Trophoblast cell (in vitro differentiated cells and primary cell): ENCODE results near the gene NUDT19.
"Not testable (repeated sequence)": the region's sequence is repeated elsewhere in the genome, so short reads cannot be mapped to it uniquely, and the experiment has no call there.

ENCODE experiments used
- DNase-seq, 2 donors: peaks; one replicate each; pipeline ENCODE4 v3.0.0-alpha.2; 2016
- H2AFZ ChIP-seq: 2 replicates; pipeline ENCODE4 v1.6.1; 2013; ENCODE audit warnings: low read length, moderate library complexity, mild to moderate bottlenecking; ENCODE audit not compliant: insufficient read depth, poor library complexity
- H2AK5ac ChIP-seq: 2 replicates; pipeline ENCODE4 v1.6.1; 2013; ENCODE audit warnings: mild to moderate bottlenecking, low read length
- H2BK120ac ChIP-seq: 2 replicates; pipeline ENCODE4 v1.6.1; 2013; ENCODE audit warnings: low read length, mild to moderate bottlenecking, moderate library complexity; ENCODE audit not compliant: insufficient read depth, poor library complexity
- H2BK12ac ChIP-seq: 2 replicates; pipeline ENCODE4 v1.6.1; 2013; ENCODE audit warnings: mild to moderate bottlenecking, low read length, moderate library complexity
- H2BK5ac ChIP-seq: 2 replicates; pipeline ENCODE4 v1.6.1; 2013; ENCODE audit warnings: low read length, low read depth, moderate library complexity, mild to moderate bottlenecking; ENCODE audit not compliant: poor library complexity
- H3K14ac ChIP-seq: 2 replicates; pipeline ENCODE4 v1.6.1; 2013; ENCODE audit warnings: mild to moderate bottlenecking, low read length
- H3K18ac ChIP-seq: 2 replicates; pipeline ENCODE4 v1.6.1; 2013; ENCODE audit warnings: mild to moderate bottlenecking, low read length
- H3K23ac ChIP-seq: 2 replicates; pipeline ENCODE4 v1.6.1; 2013; ENCODE audit warnings: low read length
- H3K27ac ChIP-seq: 2 replicates; pipeline ENCODE4 v1.5.1; 2013; ENCODE audit warnings: low read depth, mild to moderate bottlenecking, inconsistent platforms, low read length, moderate library complexity
- H3K27me3 ChIP-seq: 2 replicates; pipeline ENCODE4 v1.6.1; 2013; ENCODE audit warnings: inconsistent platforms, mild to moderate bottlenecking, low read length, moderate library complexity; ENCODE audit not compliant: insufficient read depth
- H3K36me3 ChIP-seq, 2 experiments: 1 replicate in 1 of 2; 2 replicates in 1 of 2; pipeline ENCODE4 v1.6.1; 2013; ENCODE audit warnings: low read length in 2 of 2, mild to moderate bottlenecking in 2 of 2, moderate library complexity in 1 of 2; ENCODE audit not compliant: insufficient read depth in 2 of 2, control insufficient read depth in 1 of 2
- H3K4ac ChIP-seq: 2 replicates; pipeline ENCODE4 v1.6.1; 2013; ENCODE audit warnings: low read depth, mild to moderate bottlenecking, low read length, moderate library complexity
- H3K4me1 ChIP-seq, 2 experiments: 1 replicate in 1 of 2; 2 replicates in 1 of 2; pipeline ENCODE4 v1.6.1; 2013; ENCODE audit warnings: low read length in 2 of 2, mild to moderate bottlenecking in 2 of 2, moderate library complexity in 1 of 2; ENCODE audit not compliant: insufficient read depth in 2 of 2, control insufficient read depth in 1 of 2
- H3K4me2 ChIP-seq: 2 replicates; pipeline ENCODE4 v1.6.1; 2013; ENCODE audit warnings: inconsistent platforms, mild to moderate bottlenecking, low read length, moderate library complexity
- H3K4me3 ChIP-seq: 2 replicates; pipeline ENCODE4 v1.5.1; 2013; ENCODE audit warnings: mild to moderate bottlenecking, low read depth, low read length, inconsistent platforms
- H3K79me1 ChIP-seq: one replicate; pipeline ENCODE4 v1.6.1; 2013; ENCODE audit warnings: low read length
- H3K79me2 ChIP-seq: 2 replicates; pipeline ENCODE4 v1.6.1; 2013; ENCODE audit warnings: low read length, mild to moderate bottlenecking; ENCODE audit not compliant: control insufficient read depth, insufficient read depth, poor library complexity
- H3K9ac ChIP-seq: 2 replicates; pipeline ENCODE4 v1.6.1; 2013; ENCODE audit warnings: mild to moderate bottlenecking, low read length
- H3K9me3 ChIP-seq: 2 replicates; pipeline ENCODE4 v1.6.1; 2013; ENCODE audit warnings: low read depth, mild to moderate bottlenecking, control low read depth, inconsistent platforms, low read length; ENCODE audit not compliant: insufficient read depth
- H4K12ac ChIP-seq: 2 replicates; pipeline ENCODE4 v1.6.1; 2013; ENCODE audit warnings: low read depth, mild to moderate bottlenecking, low read length, moderate library complexity
- H4K8ac ChIP-seq: 2 replicates; pipeline ENCODE4 v1.6.1; 2013; ENCODE audit warnings: low read depth, mild to moderate bottlenecking, low read length, moderate library complexity
- H4K91ac ChIP-seq: one replicate; pipeline ENCODE4 v1.6.1; 2013; ENCODE audit warnings: low read depth, mild to moderate bottlenecking, low read length, moderate library complexity
- WGBS: extraction: QIAGEN DNeasy Blood & Tissue Kit; methylation state at CpG from one replicate; pipeline ENCODE4 v1.1.7; 2013; ENCODE audit warnings: missing lambda C conversion rate; ENCODE audit not compliant: insufficient read length, insufficient coverage; ENCODE audit errors: extremely low coverage; 5-methylcytosine and 5-hydroxymethylcytosine counted together

Gene NUDT19

DNA sequence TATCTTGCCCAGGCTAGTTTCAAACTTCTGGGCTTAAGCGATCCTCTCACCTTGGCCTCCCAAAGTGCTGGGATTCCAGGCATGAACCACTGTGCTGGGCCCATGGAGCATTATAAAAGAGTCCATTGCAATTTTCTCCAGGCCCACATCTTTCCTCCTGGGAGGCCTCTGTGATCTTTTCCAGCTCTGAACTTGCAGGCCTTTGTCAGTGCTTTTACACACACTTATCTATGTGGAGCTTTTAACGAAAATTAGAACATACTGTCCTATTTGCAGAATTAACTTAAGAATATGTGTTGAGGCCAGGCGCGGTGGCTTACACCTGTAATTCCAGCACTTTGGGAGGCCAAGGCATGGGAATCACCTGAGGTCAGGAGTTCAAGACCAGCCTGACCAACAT is 51.8 kb downstream of the NUDT19 start:
- H3K27me3 ChIP-seq = no peaks in the 10 kb centered on the region
- H3K36me3 ChIP-seq = no peaks in the 10 kb centered on the region
- no peak overlapping the region for H2AK5ac ChIP-seq
- no peaks in the 10 kb centered on the region for H3K9me3 ChIP-seq
- H3K4me3 ChIP-seq = no peak overlapping the region
- H3K18ac ChIP-seq = no peak overlapping the region
- no peak overlapping the region for H4K91ac ChIP-seq
- H3K4me1 ChIP-seq = no peaks in the 10 kb centered on the region
- no peak overlapping the region for H3K27ac ChIP-seq
- no peak overlapping the region for H3K14ac ChIP-seq
- H4K12ac ChIP-seq = no peak overlapping the region
- H3K23ac ChIP-seq = no peak overlapping the region
- H2BK5ac ChIP-seq = no peak overlapping the region
- no CpG with 5 or more reads among the region's 4 CpGs for WGBS
- DNase-seq = no peak
- no peak overlapping the region for H2BK12ac ChIP-seq
- H2AFZ ChIP-seq = no peak overlapping the region
- H4K8ac ChIP-seq = no peak overlapping the region
- no peak overlapping the region for H2BK120ac ChIP-seq
- H3K9ac ChIP-seq = no peak overlapping the region
- H3K79me2 ChIP-seq = no peaks in the 10 kb centered on the region
- H3K79me1 ChIP-seq = no peaks in the 10 kb centered on the region
- H3K4me2 ChIP-seq = no peak overlapping the region
- no peak overlapping the region for H3K4ac ChIP-seq

DNA sequence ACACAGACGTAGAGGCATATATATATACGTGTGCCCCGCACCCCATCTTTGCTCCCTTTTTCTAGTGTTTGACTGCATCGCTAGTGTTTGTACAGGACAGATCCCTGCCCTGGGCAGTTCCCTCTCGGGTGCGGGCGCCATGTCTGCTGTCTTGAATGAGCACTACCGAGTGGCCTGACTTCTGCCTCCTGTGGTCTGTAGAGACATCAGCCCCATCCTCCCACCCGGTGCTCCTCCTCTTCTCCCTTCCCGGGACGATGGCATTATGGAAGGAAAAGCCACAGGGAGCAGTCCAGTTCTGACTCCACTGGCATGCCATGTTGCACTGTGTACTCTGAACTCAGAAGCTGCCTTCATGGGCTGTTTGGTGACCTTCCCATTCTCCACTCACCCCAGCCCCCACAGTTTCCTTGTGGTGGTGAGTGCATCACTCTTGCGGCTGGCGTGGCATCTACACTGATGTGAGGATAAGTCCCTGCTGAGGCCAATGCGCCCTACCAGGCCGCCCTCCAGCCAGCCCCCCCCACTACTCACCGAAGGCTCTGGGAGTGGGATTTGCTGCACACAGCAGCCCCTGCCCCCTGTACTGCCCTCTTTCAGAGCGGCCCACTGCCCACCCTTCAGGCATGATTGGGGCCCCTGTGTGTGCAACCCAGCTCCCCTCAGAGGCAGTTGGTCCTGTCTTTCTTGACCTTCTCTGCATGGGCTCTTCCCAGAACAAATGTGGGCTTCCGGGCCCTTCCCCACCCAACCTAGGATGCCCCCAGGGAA is 53.1 kb downstream of the NUDT19 start:
- Histone ChIP-seq H4K12ac (peak overlapping the region; percentile 5), H3K79me2 (no peaks in the 10 kb centered on the region), H3K36me3 (no peaks in the 10 kb centered on the region), H2BK120ac (no peak overlapping the region), H2BK12ac (no peak overlapping the region), H3K4me1 (no peaks in the 10 kb centered on the region), H3K27ac (no peak overlapping the region), H2BK5ac (no peak overlapping the region), H4K8ac (no peak overlapping the region), H3K4me2 (no peak overlapping the region), H3K79me1 (no peaks in the 10 kb centered on the region), H3K18ac (no peak overlapping the region), H2AK5ac (no peak overlapping the region), H3K9me3 (no peaks in the 10 kb centered on the region), H2AFZ (no peak overlapping the region), H3K4me3 (no peak overlapping the region), H3K14ac (no peak overlapping the region), H3K9ac (no peak overlapping the region), H3K23ac (no peak overlapping the region), H3K4ac (no peak overlapping the region), H4K91ac (no peak overlapping the region), H3K27me3 (no peaks in the 10 kb centered on the region)
- no peak for DNase-seq
- WGBS = no CpG with 5 or more reads among the region's 18 CpGs

DNA sequence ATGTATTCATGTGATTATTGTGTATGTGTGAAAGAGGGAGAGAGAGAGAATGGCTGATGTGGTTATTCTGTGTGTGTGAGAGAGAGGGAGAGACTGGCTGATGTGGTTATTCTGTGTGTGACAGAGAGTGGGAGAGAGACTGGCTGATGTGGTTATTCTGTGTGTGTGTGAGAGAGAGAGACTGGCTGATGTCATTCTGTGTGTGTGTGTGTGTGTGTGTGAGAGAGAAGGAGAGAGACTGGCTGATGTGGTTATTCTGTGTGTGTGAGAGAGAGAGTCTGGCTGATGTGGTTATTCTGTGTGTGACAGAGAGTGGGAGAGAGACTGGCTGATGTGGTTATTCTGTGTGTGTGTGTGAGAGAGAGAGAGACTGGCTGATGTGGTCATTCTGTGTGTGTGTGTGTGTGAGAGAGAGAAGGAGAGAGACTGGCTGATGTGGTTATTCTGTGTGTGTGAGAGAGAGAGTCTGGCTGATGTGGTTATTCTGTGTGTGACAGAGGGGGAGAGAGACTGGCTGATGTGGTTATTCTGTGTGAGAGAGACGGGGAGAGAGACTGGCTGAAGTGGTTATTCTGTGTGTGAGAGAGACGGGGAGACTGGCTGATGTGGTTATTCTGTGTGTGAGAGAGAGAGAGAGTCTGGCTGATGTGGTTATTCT is 54.1 kb downstream of the NUDT19 start:
- H3K4ac ChIP-seq, H3K18ac ChIP-seq, H3K79me1 ChIP-seq, H3K9ac ChIP-seq, H3K4me1 ChIP-seq, H3K9me3 ChIP-seq, H2BK12ac ChIP-seq, H3K4me3 ChIP-seq, H2AFZ ChIP-seq, H4K8ac ChIP-seq, H4K91ac ChIP-seq, H2AK5ac ChIP-seq, H3K4me2 ChIP-seq, H2BK5ac ChIP-seq, DNase-seq, H4K12ac ChIP-seq, H3K79me2 ChIP-seq, H3K27me3 ChIP-seq, H3K27ac ChIP-seq, H2BK120ac ChIP-seq, H3K23ac ChIP-seq, H3K14ac ChIP-seq, H3K36me3 ChIP-seq: not testable (repeated sequence)
- WGBS = no CpG with 5 or more reads among the region's 2 CpGs

DNA sequence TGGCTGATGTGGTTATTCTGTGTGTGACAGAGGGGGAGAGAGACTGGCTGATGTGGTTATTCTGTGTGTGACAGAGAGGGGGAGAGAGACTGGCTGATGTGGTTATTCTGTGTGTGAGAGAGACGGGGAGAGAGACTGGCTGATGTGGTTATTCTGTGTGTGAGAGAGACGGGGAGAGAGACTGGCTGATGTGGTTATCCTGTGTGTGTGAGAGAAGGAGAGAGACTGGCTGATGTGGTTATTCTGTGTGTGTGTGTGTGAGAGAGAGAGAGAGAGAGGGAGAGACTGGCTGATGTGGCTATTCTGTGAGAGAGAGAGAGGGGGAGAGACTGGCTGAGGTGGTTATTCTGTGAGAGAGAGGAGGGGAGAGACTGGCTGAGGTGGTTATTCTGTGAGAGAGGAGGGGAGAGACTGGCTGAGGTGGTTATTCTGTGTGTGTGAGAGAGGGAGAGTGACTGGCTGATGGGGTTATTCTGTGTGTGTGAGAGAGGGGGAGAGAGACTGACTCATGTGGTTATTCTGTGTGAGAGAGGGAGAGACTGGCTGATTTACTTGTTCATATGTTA is 55.1 kb downstream of the NUDT19 start:
- H3K4me1 ChIP-seq, H3K79me2 ChIP-seq, H3K23ac ChIP-seq, DNase-seq, H4K8ac ChIP-seq, H3K4ac ChIP-seq, H2AFZ ChIP-seq, H3K4me2 ChIP-seq, H2AK5ac ChIP-seq, H3K27ac ChIP-seq, H3K79me1 ChIP-seq, H2BK120ac ChIP-seq, H3K9ac ChIP-seq, H3K36me3 ChIP-seq, H3K14ac ChIP-seq, H2BK12ac ChIP-seq, H3K27me3 ChIP-seq, H3K4me3 ChIP-seq, H4K91ac ChIP-seq, H2BK5ac ChIP-seq, H3K18ac ChIP-seq, H4K12ac ChIP-seq, H3K9me3 ChIP-seq: not testable (repeated sequence)
- WGBS = no CpG with 5 or more reads among the region's 2 CpGs
